ENCODE measurements around the gene SMARCD1. TPM values are rescaled to one million over a fixed set of nuclear protein-coding genes. Genes with fewer than 3 reads are reported as not detected.

SMARCD1 gene
- total RNA-seq, 2 donors from 2014 or later = 34.2 to 52.7 TPM

DNA sequence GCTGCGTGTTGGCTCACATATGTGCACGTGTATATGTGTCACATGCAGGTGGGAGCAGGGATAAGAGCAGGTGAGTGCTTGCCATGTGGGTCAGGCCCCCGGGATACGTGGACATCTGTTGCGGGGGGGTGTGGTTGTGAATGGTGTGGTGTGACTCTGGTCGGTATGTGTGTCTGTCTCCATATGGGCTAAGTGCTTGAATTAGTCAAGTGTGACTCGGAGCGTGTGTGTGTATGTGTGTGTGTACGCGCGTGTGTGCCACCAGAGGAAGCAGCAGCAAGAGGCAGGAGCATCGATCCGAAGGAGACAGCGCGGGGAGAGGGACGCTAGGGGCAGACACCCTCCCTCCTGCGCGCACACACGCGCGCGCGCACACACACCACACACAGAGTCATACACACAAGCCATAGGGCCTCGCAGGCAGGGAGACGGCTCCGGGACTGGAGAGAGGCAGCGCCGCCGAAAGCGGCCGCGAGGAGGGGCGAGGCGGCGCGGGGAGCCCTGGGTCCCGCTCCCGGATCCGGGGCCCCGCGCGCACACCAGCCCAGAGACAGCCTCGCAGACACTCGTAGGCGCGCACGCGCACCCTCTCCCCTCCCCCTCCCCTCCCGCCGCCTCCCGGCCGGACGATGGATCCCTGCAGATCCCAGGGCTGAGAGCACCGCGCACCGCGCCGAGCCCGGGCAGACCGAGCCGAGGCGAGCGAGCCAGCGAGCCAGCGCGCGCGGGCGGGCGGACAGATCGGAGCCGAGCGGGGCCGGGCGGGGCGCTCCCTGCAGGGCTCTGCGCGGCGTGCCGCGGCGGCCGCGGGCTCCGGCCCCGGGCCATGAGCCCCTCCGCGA lies 27.9 kb upstream of the SMARCD1 start, which contains the start of gene ASIC1:
ASIC1 (plus strand) TSS at position 597 of the 842 bp plus-strand sequence. CDS start 1,171 bp downstream, outside the sequence.
- no peaks in the 10 kb centered on the region for H3K36me3 ChIP-seq (replicated peaks in 1 of 2; ENCODE audit: insufficient read depth in 1 of 2, low read depth in 2 of 2)
- DNase-seq = peak; percentile 62 to 76 (median 68)
- no peaks in the 10 kb centered on the region for H3K9me3 ChIP-seq
- WGBS, 2 donors = 1 to 17% methylated on average over 2 to 72 of the region's 88 CpGs
- peak within 1 kb of the TSS; percentile 41 to 42 for H3K4me3 ChIP-seq
- H3K4me1 ChIP-seq = peaks cover 21% of the 10 kb centered on the region
- peak in 1 of 3 donors; percentile 25 for TF ChIP-seq POLR2A (IDR thresholded peaks at IDR 0.05)
- TF ChIP-seq, protein P1, sequence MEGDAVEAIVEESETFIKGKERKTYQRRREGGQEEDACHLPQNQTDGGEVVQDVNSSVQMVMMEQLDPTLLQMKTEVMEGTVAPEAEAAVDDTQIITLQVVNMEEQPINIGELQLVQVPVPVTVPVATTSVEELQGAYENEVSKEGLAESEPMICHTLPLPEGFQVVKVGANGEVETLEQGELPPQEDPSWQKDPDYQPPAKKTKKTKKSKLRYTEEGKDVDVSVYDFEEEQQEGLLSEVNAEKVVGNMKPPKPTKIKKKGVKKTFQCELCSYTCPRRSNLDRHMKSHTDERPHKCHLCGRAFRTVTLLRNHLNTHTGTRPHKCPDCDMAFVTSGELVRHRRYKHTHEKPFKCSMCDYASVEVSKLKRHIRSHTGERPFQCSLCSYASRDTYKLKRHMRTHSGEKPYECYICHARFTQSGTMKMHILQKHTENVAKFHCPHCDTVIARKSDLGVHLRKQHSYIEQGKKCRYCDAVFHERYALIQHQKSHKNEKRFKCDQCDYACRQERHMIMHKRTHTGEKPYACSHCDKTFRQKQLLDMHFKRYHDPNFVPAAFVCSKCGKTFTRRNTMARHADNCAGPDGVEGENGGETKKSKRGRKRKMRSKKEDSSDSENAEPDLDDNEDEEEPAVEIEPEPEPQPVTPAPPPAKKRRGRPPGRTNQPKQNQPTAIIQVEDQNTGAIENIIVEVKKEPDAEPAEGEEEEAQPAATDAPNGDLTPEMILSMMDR (IDR thresholded peaks at IDR 0.05) = peak in 2 of 7 experiments; percentile 10 to 24
- peaks cover 0 to 10% of the 10 kb centered on the region in 2 donors for H3K27me3 ChIP-seq
- H3K27ac ChIP-seq = peak within 1 kb of the TSS in 1 of 4 donors; percentile 34
- peak; percentile 75 for ATAC-seq
- intact Hi-C loops (cut with DNase I) = no loop called here

DNA sequence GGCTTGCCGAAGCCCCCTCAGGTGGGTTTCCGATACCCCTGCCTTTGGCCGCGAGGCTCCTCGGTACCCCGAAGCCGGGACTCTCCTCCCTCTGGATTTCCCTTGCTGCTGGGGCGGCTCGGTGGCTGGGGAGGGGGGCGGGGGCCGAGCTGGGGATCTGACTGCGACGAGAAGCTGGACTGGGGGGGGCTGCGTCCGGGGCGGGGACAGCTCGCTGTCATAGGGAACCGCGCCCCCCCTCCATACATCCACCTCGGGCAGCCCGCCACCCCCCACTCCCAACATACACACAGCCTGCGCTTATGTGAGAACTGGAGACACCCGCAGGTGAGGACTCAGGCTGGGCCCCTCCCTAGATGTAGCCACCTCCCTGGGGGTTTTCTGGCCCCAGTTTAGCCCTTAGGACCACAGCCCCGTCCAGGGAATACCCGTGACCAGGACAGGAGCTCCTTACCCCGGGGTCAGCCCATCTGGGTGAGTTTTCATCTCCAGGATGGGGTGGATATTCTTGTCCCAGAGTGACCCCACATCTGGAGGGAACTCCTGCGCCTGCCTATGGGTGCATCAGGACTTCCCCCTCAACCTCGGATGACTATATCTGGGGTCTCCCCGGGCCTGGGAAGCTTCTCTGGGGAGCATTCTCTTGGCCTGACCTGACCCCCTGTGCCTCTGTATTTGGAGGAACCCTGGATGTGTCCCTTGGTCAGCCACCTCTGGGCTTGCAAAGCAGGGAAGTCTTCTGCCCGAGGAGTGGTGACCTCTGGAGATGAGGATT lies 27.1 kb upstream of the SMARCD1 start:
- Histone ChIP-seq H3K4me1 (peaks cover 21% of the 10 kb centered on the region), H3K27ac (no peak overlapping the region), H3K4me3 (no peak overlapping the region), H3K36me3 (replicated peaks in 1 of 2; ENCODE audit: insufficient read depth in 1 of 2, low read depth in 2 of 2) (no peaks in the 10 kb centered on the region), H3K27me3 (peaks cover 0 to 10% of the 10 kb centered on the region in 2 donors), H3K9me3 (no peaks in the 10 kb centered on the region)
- WGBS, 2 donors = 23 to 45% methylated on average over 3 to 29 of the region's 30 CpGs
- ATAC-seq (no peak), DNase-seq (no peak)
- TF ChIP-seq POLR2A (IDR thresholded peaks at IDR 0.05) = no peak
- TF ChIP-seq, protein P1 (IDR thresholded peaks at IDR 0.05) = no peak
- intact Hi-C loops (cut with DNase I) = no loop called here

DNA sequence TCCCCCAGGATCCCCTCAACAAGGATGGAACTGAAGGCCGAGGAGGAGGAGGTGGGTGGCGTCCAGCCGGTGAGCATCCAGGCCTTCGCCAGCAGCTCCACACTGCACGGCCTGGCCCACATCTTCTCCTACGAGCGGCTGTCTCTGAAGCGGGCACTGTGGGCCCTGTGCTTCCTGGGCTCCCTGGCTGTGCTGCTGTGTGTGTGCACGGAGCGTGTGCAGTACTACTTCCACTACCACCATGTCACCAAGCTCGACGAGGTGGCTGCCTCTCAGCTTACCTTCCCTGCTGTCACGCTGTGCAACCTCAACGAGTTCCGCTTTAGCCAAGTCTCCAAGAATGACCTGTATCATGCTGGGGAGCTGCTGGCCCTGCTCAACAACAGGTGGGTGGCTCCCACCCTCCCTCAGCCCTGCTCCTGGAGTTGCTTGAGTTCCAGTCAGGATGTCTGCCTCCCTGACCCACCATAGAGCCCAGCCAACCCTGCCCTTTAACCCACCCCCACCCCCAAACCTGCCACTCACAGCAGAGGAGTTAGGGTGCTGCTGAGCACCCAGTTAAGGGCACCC lies 26.3 kb upstream of the SMARCD1 start:
- Histone ChIP-seq H3K27me3 (peaks cover 0 to 10% of the 10 kb centered on the region in 2 donors), H3K9me3 (no peaks in the 10 kb centered on the region), H3K36me3 (replicated peaks in 1 of 2; ENCODE audit: insufficient read depth in 1 of 2, low read depth in 2 of 2) (no peaks in the 10 kb centered on the region), H3K4me1 (peaks cover 21% of the 10 kb centered on the region), H3K4me3 (no peak overlapping the region), H3K27ac (no peak overlapping the region)
- DNase-seq (no peak), ATAC-seq (no peak)
- 79 to 88% methylated on average over 10 to 15 of the region's 15 CpGs for WGBS, 2 donors
- intact Hi-C loops (cut with DNase I) = no loop called here
- TF ChIP-seq, protein P1 (IDR thresholded peaks at IDR 0.05) = no peak
- no peak for TF ChIP-seq POLR2A (IDR thresholded peaks at IDR 0.05)

DNA sequence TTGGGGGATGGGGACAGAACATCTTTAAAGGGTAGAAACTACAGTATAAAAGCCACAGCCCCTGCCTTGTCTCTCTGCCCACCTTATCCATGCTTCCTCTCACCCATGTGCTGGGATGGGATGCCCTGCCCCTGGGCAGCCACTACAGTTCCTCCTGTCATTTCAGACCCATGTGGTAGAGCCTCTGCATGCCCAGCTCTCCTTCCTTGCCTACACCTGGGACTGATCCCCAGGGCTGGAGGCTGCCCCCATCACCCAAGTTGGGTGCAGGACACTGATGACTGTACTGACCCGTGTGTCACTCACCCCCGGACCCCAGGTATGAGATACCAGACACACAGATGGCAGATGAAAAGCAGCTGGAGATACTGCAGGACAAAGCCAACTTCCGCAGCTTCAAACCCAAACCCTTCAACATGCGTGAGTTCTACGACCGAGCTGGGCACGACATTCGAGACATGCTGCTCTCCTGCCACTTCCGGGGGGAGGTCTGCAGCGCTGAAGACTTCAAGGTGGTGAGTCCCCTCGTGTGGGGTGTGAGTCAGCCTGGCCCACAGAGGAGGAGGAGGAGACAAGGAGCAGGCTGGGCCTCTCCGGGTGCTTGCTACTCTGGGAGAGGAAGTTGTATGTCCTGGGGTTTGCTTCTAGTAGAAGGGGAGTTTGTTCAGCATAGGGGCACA lies 25.6 kb upstream of the SMARCD1 start:
- Histone ChIP-seq H3K9me3 (no peaks in the 10 kb centered on the region), H3K27me3 (peaks cover 0 to 10% of the 10 kb centered on the region in 2 donors), H3K27ac (no peak overlapping the region), H3K4me1 (peaks cover 21% of the 10 kb centered on the region), H3K36me3 (replicated peaks in 1 of 2; ENCODE audit: insufficient read depth in 1 of 2, low read depth in 2 of 2) (no peaks in the 10 kb centered on the region), H3K4me3 (no peak overlapping the region)
- ATAC-seq (no peak), DNase-seq (no peak)
- 65 to 67% methylated on average over 8 to 12 of the region's 12 CpGs for WGBS, 2 donors
- intact Hi-C loops (cut with DNase I) = loop anchor here (5.0 kb wide), 1 partner anchor 87 kb away; the partner anchor contains the start of gene AQP6
- no peak for TF ChIP-seq POLR2A (IDR thresholded peaks at IDR 0.05)
- TF ChIP-seq, protein P1 (IDR thresholded peaks at IDR 0.05) = no peak
